Neural cell (in vitro differentiated cells): ENCODE measurements around the gene PCDHA4.

ENCODE experiments used
- CTCF ChIP-seq: fragments of 450-650 bp; IDR thresholded peaks from 2 replicates; pipeline ENCODE4 v1.5.1; 2014; ENCODE audit warnings: antibody characterized with exemption, mild to moderate bottlenecking, moderate library complexity; ENCODE audit not compliant: poor library complexity, severe bottlenecking
- EZH2 ChIP-seq: fragments of 200-600, 300-800 bp; shearing (Covaris generic), sonication (generic); IDR thresholded peaks from 2 replicates; pipeline ENCODE4 v1.6.1; 2014; ENCODE audit warnings: antibody characterized with exemption, low read length, borderline replicate concordance, mild to moderate bottlenecking; ENCODE audit not compliant: insufficient read depth, poor library complexity, severe bottlenecking
- MXI1 ChIP-seq: fragments of 450-650 bp; conservative IDR thresholded peaks from 2 replicates; pipeline ENCODE4 v1.6.1; 2014; ENCODE audit warnings: antibody characterized with exemption, mild to moderate bottlenecking; ENCODE audit not compliant: poor library complexity, severe bottlenecking
- POLR2AphosphoS5 ChIP-seq: IDR thresholded peaks from 2 replicates; pipeline ENCODE4 v1.6.1; 2012
- RAD21 ChIP-seq: fragments of 450-650 bp; conservative IDR thresholded peaks from 2 replicates; pipeline ENCODE4 v1.6.1; 2014; ENCODE audit warnings: antibody characterized with exemption, mild to moderate bottlenecking, moderate library complexity
- TF ChIP-seq, protein P1 (sequence below): IDR thresholded peaks from 2 replicates; pipeline ENCODE4 v1.6.1; 2012; ENCODE audit warnings: borderline replicate concordance

- no peak for TF ChIP-seq CTCF
- no peak for TF ChIP-seq EZH2
- TF ChIP-seq RAD21, result no peak
- no peak for TF ChIP-seq MXI1
- no peak for TF ChIP-seq POLR2AphosphoS5
- TF ChIP-seq, protein P1, sequence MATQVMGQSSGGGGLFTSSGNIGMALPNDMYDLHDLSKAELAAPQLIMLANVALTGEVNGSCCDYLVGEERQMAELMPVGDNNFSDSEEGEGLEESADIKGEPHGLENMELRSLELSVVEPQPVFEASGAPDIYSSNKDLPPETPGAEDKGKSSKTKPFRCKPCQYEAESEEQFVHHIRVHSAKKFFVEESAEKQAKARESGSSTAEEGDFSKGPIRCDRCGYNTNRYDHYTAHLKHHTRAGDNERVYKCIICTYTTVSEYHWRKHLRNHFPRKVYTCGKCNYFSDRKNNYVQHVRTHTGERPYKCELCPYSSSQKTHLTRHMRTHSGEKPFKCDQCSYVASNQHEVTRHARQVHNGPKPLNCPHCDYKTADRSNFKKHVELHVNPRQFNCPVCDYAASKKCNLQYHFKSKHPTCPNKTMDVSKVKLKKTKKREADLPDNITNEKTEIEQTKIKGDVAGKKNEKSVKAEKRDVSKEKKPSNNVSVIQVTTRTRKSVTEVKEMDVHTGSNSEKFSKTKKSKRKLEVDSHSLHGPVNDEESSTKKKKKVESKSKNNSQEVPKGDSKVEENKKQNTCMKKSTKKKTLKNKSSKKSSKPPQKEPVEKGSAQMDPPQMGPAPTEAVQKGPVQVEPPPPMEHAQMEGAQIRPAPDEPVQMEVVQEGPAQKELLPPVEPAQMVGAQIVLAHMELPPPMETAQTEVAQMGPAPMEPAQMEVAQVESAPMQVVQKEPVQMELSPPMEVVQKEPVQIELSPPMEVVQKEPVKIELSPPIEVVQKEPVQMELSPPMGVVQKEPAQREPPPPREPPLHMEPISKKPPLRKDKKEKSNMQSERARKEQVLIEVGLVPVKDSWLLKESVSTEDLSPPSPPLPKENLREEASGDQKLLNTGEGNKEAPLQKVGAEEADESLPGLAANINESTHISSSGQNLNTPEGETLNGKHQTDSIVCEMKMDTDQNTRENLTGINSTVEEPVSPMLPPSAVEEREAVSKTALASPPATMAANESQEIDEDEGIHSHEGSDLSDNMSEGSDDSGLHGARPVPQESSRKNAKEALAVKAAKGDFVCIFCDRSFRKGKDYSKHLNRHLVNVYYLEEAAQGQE, result no peak
These were observed 29.0 kb downstream of the PCDHA4 start for GRCh38 chr5:140835622-140836510.
